Lung (tissue), 12 donors: Measurements from ENCODE around the gene ATP10A. TPM values are rescaled to one million over a fixed set of nuclear protein-coding genes. Genes with fewer than 3 reads are reported as not detected.
A peak's percentile ranks its signal among the peaks of the same experiment; 100 is the strongest.

Experiments used
- ATAC-seq: fragments of 200-7000 bp; cut with Tn5 transposase; one replicate; pipeline ENCODE4 v1.9.1; 2020; ENCODE audit warnings: moderate number of reproducible peaks; ENCODE audit not compliant: insufficient read depth, low FRiP score
- DNase-seq, 3 donors: peaks; one replicate each; pipeline ENCODE4 v3.0.0-alpha.2; 2013 to 2017
- H3K27ac ChIP-seq, 2 donors: one replicate each; pipeline ENCODE4 v1.5.1; 2013; ENCODE audit warnings: mild to moderate bottlenecking in 2 of 2, moderate library complexity in 2 of 2, control low read depth in 1 of 2, inconsistent platforms in 1 of 2, low read depth in 1 of 2, low read length in 1 of 2
- H3K27me3 ChIP-seq, 3 donors: one replicate each; pipeline ENCODE4 v1.5.1; 2013; ENCODE audit warnings: low read length in 2 of 3; ENCODE audit not compliant: control insufficient read depth in 3 of 3, insufficient read depth in 3 of 3
- H3K36me3 ChIP-seq, 4 donors: one replicate each; pipeline ENCODE4 v1.5.1; 2013; ENCODE audit warnings: low read length in 4 of 4, mild to moderate bottlenecking in 1 of 4, moderate library complexity in 1 of 4; ENCODE audit not compliant: control insufficient read depth in 4 of 4, insufficient read depth in 4 of 4
- H3K4me1 ChIP-seq, 5 donors: one replicate each; pipeline ENCODE4 v1.5.1; 2013; ENCODE audit warnings: low read length in 5 of 5, mild to moderate bottlenecking in 2 of 5, moderate library complexity in 1 of 5; ENCODE audit not compliant: control insufficient read depth in 5 of 5, insufficient read depth in 5 of 5
- H3K4me3 ChIP-seq: one replicate; pipeline ENCODE4 v1.5.1; 2013; ENCODE audit warnings: mild to moderate bottlenecking, control low read depth, moderate library complexity
- H3K9ac ChIP-seq, 2 donors: one replicate each; pipeline ENCODE4 v1.5.1; 2013; ENCODE audit warnings: low read length in 2 of 2, control low read depth in 1 of 2; ENCODE audit not compliant: insufficient read depth in 1 of 2
- H3K9me3 ChIP-seq, 4 donors: one replicate each; pipeline ENCODE4 v1.5.1; 2013; ENCODE audit warnings: low read length in 3 of 4, mild to moderate bottlenecking in 1 of 4, moderate library complexity in 1 of 4; ENCODE audit not compliant: control insufficient read depth in 4 of 4, insufficient read depth in 3 of 4
- WGBS, 2 donors: extraction: QIAGEN DNeasy Blood & Tissue Kit; methylation state at CpG; one replicate each; pipeline ENCODE4 v1.1.7; 2013; 5-methylcytosine and 5-hydroxymethylcytosine counted together
- polyA plus RNA-seq, 2 donors: library from polyadenylated mRNA; stranded (reverse); fragments of 200-250 nt; gene quantifications; one replicate each; pipeline ENCODE4 v1.2.1, GENCODE V29; 2013
- total RNA-seq, 2 donors: library from RNA; depleted of rRNA in 1 of 2; stranded (reverse); fragments of >200 nt in 1 of 2; gene quantifications; one replicate each; pipeline ENCODE4 v1.2.1, GENCODE V29; 2014 to 2021
- TF ChIP-seq, protein P1 (sequence below): IDR thresholded peaks from 2 replicates; pipeline ENCODE4 v1.5.1; 2012; ENCODE audit warnings: mild to moderate bottlenecking; ENCODE audit errors: control extremely low read depth, extremely low read depth
- donor health status: control.
- donor health status: control.
- donor health status: Bipolar disorder and iron deficiency.
- donor health status: healthy.
- donor health status: DM: yes; HTN: yes; CAD: no.

Gene ATP10A
- total and polyA plus RNA-seq, 4 donors, result 4.5 to 33.7 (median 6.2) TPM

DNA sequence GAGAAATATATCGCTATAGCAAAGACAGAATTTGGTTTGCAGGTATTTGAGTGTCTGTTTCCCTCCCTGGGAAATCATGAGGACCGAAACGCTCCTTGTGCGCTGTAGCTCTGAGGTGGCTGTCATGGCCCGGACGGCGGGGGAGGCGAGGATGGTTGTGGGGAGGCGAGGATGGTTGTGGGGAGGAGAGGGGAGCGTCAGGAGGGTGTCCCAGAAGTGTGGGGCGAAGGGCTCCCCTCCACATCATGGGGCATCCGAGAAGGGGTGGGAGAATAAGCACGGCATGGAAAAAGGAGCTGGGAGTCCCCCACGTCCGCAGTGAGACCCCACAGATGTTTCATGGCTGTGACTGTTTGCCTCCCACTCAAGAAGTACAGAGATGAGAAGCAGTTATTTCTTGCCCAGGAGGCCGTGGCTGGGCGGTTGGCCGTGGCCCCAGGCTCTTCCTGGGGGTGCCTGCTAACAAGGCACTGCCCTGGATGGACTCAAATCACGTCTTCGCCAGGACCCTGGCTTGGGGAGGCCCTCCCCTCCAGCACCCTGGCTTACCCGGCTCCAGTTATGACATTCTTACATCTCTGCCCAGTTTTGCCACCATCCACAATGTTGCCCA, 947 bp upstream of the ATP10A start:
- TF ChIP-seq, protein P1, sequence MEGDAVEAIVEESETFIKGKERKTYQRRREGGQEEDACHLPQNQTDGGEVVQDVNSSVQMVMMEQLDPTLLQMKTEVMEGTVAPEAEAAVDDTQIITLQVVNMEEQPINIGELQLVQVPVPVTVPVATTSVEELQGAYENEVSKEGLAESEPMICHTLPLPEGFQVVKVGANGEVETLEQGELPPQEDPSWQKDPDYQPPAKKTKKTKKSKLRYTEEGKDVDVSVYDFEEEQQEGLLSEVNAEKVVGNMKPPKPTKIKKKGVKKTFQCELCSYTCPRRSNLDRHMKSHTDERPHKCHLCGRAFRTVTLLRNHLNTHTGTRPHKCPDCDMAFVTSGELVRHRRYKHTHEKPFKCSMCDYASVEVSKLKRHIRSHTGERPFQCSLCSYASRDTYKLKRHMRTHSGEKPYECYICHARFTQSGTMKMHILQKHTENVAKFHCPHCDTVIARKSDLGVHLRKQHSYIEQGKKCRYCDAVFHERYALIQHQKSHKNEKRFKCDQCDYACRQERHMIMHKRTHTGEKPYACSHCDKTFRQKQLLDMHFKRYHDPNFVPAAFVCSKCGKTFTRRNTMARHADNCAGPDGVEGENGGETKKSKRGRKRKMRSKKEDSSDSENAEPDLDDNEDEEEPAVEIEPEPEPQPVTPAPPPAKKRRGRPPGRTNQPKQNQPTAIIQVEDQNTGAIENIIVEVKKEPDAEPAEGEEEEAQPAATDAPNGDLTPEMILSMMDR, result no peak
- Histone ChIP-seq H3K4me1 (peaks cover 0 to 14% (median 10%) of the 10 kb centered on the region in 5 donors), H3K27me3 (peaks cover 0 to 14% (median 13%) of the 10 kb centered on the region in 3 donors), H3K9ac (no peak overlapping the region), H3K4me3 (no peak overlapping the region), H3K9me3 (no peaks in the 10 kb centered on the region), H3K27ac (no peak overlapping the region), H3K36me3 (no peaks in the 10 kb centered on the region)
- DNase-seq, result no peak
- ATAC-seq, result no peak
- WGBS, 2 donors, result 83 to 87% methylated on average over 21 of the region's 21 CpGs

DNA sequence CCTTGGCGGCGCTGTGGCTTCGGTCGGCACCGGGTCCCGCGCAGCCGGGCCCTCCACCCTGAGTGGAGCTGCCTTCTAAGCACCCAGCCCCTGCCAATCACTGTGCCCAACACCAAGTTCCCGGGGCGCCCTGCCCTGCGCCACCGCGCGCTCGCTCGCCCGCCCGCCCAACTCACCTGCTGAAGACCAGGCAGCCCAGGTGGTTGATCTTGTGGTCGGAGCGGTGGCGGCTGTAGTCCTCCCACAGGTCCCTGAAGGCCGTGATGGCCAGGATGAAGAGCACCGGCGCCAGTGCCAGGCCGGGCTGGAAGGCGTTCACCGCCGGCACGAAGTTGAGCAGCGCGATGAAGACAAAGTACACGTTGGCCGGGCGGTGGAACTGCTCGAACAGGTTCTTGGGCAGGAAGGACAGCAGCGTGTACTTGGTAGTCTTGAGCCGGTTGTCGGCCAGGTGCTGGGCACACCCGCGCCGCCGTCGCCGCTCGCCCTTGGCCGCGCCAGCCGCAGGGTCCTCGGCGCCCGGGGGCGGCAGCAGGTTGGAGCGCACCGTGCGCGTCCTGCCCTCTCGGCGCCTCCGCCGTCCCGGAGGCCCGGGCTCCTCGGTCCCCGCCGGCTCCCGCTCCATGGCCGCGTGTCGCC, 536 bp downstream of the ATP10A start:
- Histone ChIP-seq H3K27ac (peak overlapping the region in 1 of 2 donors; percentile 78), H3K27me3 (peaks cover 0 to 17% (median 13%) of the 10 kb centered on the region in 3 donors), H3K4me3 (peak overlapping the region; percentile 52), H3K4me1 (peaks cover 0 to 14% (median 10%) of the 10 kb centered on the region in 5 donors), H3K36me3 (no peaks in the 10 kb centered on the region), H3K9ac (no peak overlapping the region), H3K9me3 (no peaks in the 10 kb centered on the region)
- TF ChIP-seq, protein P1, result no peak
- DNase-seq (peak in 2 of 3 donors; percentile 50 to 53), ATAC-seq (peak; percentile 32)
- 1% methylated on average over 68 to 69 of the region's 69 CpGs for WGBS, 2 donors

DNA sequence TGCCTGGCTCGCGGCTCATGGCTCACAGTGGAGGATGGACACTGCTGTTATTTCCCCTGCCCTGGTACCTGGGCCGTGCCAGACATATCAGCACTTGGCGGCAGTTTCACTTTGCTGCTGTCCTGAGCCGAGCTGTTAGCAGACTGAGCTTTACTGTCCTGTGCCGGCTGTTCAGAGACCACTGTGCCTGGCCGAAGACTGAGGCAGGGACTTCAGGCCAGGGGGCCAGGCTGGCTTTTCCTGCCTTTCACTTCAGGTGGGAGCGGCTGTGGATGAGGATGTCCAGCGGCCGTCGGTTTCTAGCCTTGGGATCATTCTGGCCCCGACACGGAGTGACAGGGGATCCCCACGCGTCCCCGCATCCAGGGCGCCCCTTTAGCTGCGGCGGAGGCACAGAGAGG, 1.1 kb downstream of the ATP10A start:
- Histone ChIP-seq H3K27me3 (peaks cover 0 to 17% (median 13%) of the 10 kb centered on the region in 3 donors), H3K9me3 (no peaks in the 10 kb centered on the region), H3K36me3 (no peaks in the 10 kb centered on the region), H3K4me3 (peak overlapping the region; percentile 52), H3K4me1 (peaks cover 0 to 14% (median 10%) of the 10 kb centered on the region in 5 donors), H3K27ac (peak overlapping the region in 1 of 2 donors; percentile 78), H3K9ac (no peak overlapping the region)
- DNase-seq (no peak), ATAC-seq (peak; percentile 21)
- 7 to 11% methylated on average over 19 of the region's 19 CpGs for WGBS, 2 donors
- TF ChIP-seq, protein P1, result no peak
